HCT116 (cell line): ENCODE data around the gene WDR45. TPM values are rescaled to one million over a fixed set of nuclear protein-coding genes. Genes with fewer than 3 reads are reported as not detected.

ENCODE experiments used
- ATAC-seq: fragments of 200-7000 bp; cut with Tn5 transposase; 2 replicates; pipeline ENCODE4 v1.9.1; 2020; ENCODE audit warnings: mild to moderate bottlenecking, moderate library complexity
- BruUV-seq: library from RNA; stranded (reverse); fragments of 400-500 nt; replicated peaks from 2 replicates; lab custom pipeline; 2021; lab: Mats Ljungman, UMichigan
- CTCF ChIA-PET: fragments of 300-600 bp; sonication (Branson Sonifier 250); formaldehyde crosslinking; loops from one replicate; lab custom pipeline; 2021; ENCODE audit warnings: antibody characterized with exemption; lab: Charles Lee
- POLR2A ChIA-PET: fragments of 300-600, 350-600 bp; sonication (Branson Sonifier 250); formaldehyde crosslinking; loops from one replicate; lab custom pipeline; 2021; ENCODE audit warnings: antibody characterized with exemption; lab: Charles Lee
- RAD21 ChIA-PET, 2 experiments: fragments of 300-600 bp; sonication (Branson Sonifier 250); formaldehyde crosslinking; loops; one replicate each; lab custom pipeline; 2023; ENCODE audit warnings: low total read pairs in 2 of 2; ENCODE audit not compliant: uncharacterized antibody in 2 of 2, unreplicated experiment in 2 of 2, low non-redundant PET in 1 of 2; lab: Charles Lee
- DNase-seq: peaks from one replicate; pipeline ENCODE4 v3.0.0-alpha.2; 2010; ENCODE audit warnings: low read depth, low spot score
- H2AFZ ChIP-seq: fragments of 200-600 bp; shearing (Covaris generic), sonication (generic); 2 replicates; pipeline ENCODE4 v1.6.1; 2017; ENCODE audit warnings: low read depth, mixed run types, mixed read lengths, antibody characterized with exemption, low read length; ENCODE audit not compliant: poor library complexity, severe bottlenecking
- H3K27ac ChIP-seq: 2 replicates; pipeline ENCODE4 v1.5.1; 2012; ENCODE audit warnings: low read depth, low read length
- H3K27me3 ChIP-seq: fragments of 200-600 bp; sonication (generic); 2 replicates; pipeline ENCODE4 v1.6.1; 2016; ENCODE audit warnings: mixed run types, low read length, mixed read lengths; ENCODE audit not compliant: insufficient read depth
- H3K36me3 ChIP-seq, 2 experiments: fragments of 200-500 bp in 1 of 2; fragments of 200-600 bp in 1 of 2; sonication (Bioruptor generic) in 1 of 2; sonication (generic) in 1 of 2; 2 replicates each; pipeline versions ENCODE4 v1.5.1 to v1.6.1; 2014 to 2016; ENCODE audit warnings: low read length in 2 of 2, inconsistent platforms in 1 of 2, mixed read lengths in 1 of 2, mixed run types in 1 of 2; ENCODE audit not compliant: insufficient read depth in 2 of 2, control insufficient read depth in 1 of 2
- H3K4me1 ChIP-seq, 2 experiments: fragments of 200-600 bp in 1 of 2; sonication (generic) in 1 of 2; 2 replicates each; pipeline versions ENCODE4 v1.5.1 to v1.6.1; 2012 to 2017; ENCODE audit warnings: low read length in 2 of 2, inconsistent platforms in 1 of 2, mild to moderate bottlenecking in 1 of 2, mixed read lengths in 1 of 2, mixed run types in 1 of 2, moderate library complexity in 1 of 2; ENCODE audit not compliant: insufficient read depth in 2 of 2, control insufficient read depth in 1 of 2
- H3K4me2 ChIP-seq: fragments of 200-600 bp; sonication (generic); 2 replicates; pipeline ENCODE4 v1.6.1; 2017; ENCODE audit warnings: mixed run types, low read length, mixed read lengths
- H3K4me3 ChIP-seq, 2 experiments: fragments of 200-600 bp in 1 of 2; sonication (generic) in 1 of 2; replicated peaks in 1 of 2; 2 replicates each; pipeline ENCODE4 v1.5.1; 2011 to 2016; ENCODE audit warnings: low read length in 2 of 2, control low read depth in 1 of 2, low read depth in 1 of 2, mild to moderate bottlenecking in 1 of 2, mixed read lengths in 1 of 2, mixed run types in 1 of 2
- H3K79me2 ChIP-seq: fragments of 200-600 bp; sonication (generic); 2 replicates; pipeline ENCODE4 v1.6.1; 2017; ENCODE audit warnings: mild to moderate bottlenecking, mixed run types, low read length, moderate library complexity, mixed read lengths; ENCODE audit not compliant: insufficient read depth
- H3K9ac ChIP-seq: fragments of 200-600 bp; sonication (generic); 2 replicates; pipeline ENCODE4 v1.6.1; 2016; ENCODE audit warnings: low read length, mixed read lengths
- H3K9me2 ChIP-seq: fragments of 200-600 bp; sonication (generic), shearing (Covaris generic); 2 replicates; pipeline ENCODE4 v1.6.1; 2017; ENCODE audit warnings: mixed run types, mild to moderate bottlenecking, moderate library complexity; ENCODE audit not compliant: insufficient read depth
- H3K9me3 ChIP-seq, 2 experiments: fragments of 200-500 bp in 1 of 2; fragments of 200-600 bp in 1 of 2; sonication (Bioruptor generic) in 1 of 2; sonication (generic) in 1 of 2; 2 replicates each; pipeline ENCODE4 v1.6.1; 2014 to 2017; ENCODE audit warnings: low read length in 2 of 2, mixed read lengths in 2 of 2, inconsistent platforms in 1 of 2, low read depth in 1 of 2, mild to moderate bottlenecking in 1 of 2, mixed run types in 1 of 2, moderate library complexity in 1 of 2; ENCODE audit not compliant: control insufficient read depth in 1 of 2, insufficient read depth in 1 of 2
- H4K20me1 ChIP-seq: fragments of 200-600 bp; sonication (generic), shearing (Covaris generic); 2 replicates; pipeline ENCODE4 v1.6.1; 2017; ENCODE audit warnings: mixed run types, mild to moderate bottlenecking, moderate library complexity; ENCODE audit not compliant: insufficient read depth
- CBX3 ChIP-seq: IDR thresholded peaks from 2 replicates; pipeline ENCODE4 v1.6.1; 2012; ENCODE audit warnings: low read depth
- EGR1 ChIP-seq: IDR thresholded peaks from 2 replicates; pipeline ENCODE4 v1.6.1; 2012; ENCODE audit warnings: low read depth
- ELF1 ChIP-seq: IDR thresholded peaks from 2 replicates; pipeline ENCODE4 v1.6.1; 2012; ENCODE audit warnings: low read depth, borderline replicate concordance
- FOSL1 ChIP-seq: IDR thresholded peaks from 2 replicates; pipeline ENCODE4 v1.6.1; 2012; ENCODE audit warnings: low read depth
- JUND ChIP-seq: IDR thresholded peaks from 2 replicates; pipeline ENCODE4 v1.6.1; 2012
- RAD21 ChIP-seq: IDR thresholded peaks from 2 replicates; pipeline ENCODE4 v1.6.1; 2012; ENCODE audit warnings: low read depth, mild to moderate bottlenecking
- REST ChIP-seq: IDR thresholded peaks from 2 replicates; pipeline ENCODE4 v1.6.1; 2012; ENCODE audit warnings: low read depth
- SIN3A ChIP-seq: IDR thresholded peaks from 2 replicates; pipeline ENCODE4 v1.6.1; 2012; ENCODE audit warnings: low read depth
- SP1 ChIP-seq: IDR thresholded peaks from 2 replicates; pipeline ENCODE4 v1.6.1; 2012; ENCODE audit warnings: low read depth
- TCF7L2 ChIP-seq: IDR thresholded peaks from 2 replicates; pipeline ENCODE4 v1.7.0; 2011; ENCODE audit warnings: borderline replicate concordance, inconsistent platforms; ENCODE audit not compliant: insufficient read depth, insufficient read length; ENCODE audit errors: extremely low read depth
- ZNF274 ChIP-seq: fragments of 200-500 bp; sonication (Bioruptor generic); IDR thresholded peaks from 2 replicates; pipeline ENCODE4 v1.6.1; 2014; ENCODE audit warnings: mild to moderate bottlenecking, low read depth, low read length, inconsistent platforms
- intact Hi-C: fragments of 100-400 bp; cut with micrococcal nuclease; formaldehyde crosslinking; loops from 2 replicates; pipeline ENCODE4 v1.10.0; 2022
- total RNA-seq: library from RNA; stranded (reverse); gene quantifications from one replicate; pipeline ENCODE4 v1.2.1, GENCODE V29; 2021; ENCODE audit not compliant: unreplicated experiment
- TF ChIP-seq, protein P1 (sequence below): IDR thresholded peaks from 2 replicates; pipeline ENCODE4 v1.6.1; 2011; ENCODE audit warnings: mild to moderate bottlenecking, low read length, moderate library complexity; ENCODE audit not compliant: insufficient replicate concordance; ENCODE audit errors: extremely low read depth

Gene WDR45
- total RNA-seq, 1 experiment from 2014 or later = 41.7 TPM

DNA sequence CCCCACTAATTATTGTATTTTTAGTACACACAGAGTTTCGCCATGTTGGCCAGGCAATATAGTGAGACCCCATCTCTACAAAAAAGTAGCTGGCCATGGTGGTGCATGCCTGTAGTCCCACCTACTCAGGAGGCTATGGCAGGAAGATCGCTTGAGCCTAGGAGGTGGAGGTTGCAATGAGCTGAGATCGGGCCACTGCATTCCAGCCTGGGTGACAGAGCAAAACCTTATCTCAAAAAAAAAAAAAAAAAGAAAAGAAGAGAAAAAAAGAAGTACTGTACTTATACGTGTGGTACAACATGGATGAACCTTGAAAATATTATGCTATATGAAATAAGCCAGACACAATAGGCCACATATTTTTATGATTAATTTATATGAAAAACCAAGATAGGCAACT, 9.9 kb upstream of the WDR45 start:
- H3K27ac ChIP-seq = no peak overlapping the region
- ATAC-seq = no peak
- peaks cover 0 to 4% of the 10 kb centered on the region in 2 experiments; a peak in 2 of 4 replicates for H3K4me1 ChIP-seq
- H3K4me3 ChIP-seq = no peak overlapping the region
- H3K9me2 ChIP-seq = no peaks in the 10 kb centered on the region
- H3K79me2 ChIP-seq = no peaks in the 10 kb centered on the region
- H3K9ac ChIP-seq = no peak overlapping the region
- H4K20me1 ChIP-seq = no peaks in the 10 kb centered on the region
- TF ChIP-seq CBX3 = no peak
- no peak for TF ChIP-seq EGR1
- no peak for TF ChIP-seq REST
- no peak for TF ChIP-seq SP1
- TF ChIP-seq TCF7L2 = no peak
- TF ChIP-seq, protein P1, sequence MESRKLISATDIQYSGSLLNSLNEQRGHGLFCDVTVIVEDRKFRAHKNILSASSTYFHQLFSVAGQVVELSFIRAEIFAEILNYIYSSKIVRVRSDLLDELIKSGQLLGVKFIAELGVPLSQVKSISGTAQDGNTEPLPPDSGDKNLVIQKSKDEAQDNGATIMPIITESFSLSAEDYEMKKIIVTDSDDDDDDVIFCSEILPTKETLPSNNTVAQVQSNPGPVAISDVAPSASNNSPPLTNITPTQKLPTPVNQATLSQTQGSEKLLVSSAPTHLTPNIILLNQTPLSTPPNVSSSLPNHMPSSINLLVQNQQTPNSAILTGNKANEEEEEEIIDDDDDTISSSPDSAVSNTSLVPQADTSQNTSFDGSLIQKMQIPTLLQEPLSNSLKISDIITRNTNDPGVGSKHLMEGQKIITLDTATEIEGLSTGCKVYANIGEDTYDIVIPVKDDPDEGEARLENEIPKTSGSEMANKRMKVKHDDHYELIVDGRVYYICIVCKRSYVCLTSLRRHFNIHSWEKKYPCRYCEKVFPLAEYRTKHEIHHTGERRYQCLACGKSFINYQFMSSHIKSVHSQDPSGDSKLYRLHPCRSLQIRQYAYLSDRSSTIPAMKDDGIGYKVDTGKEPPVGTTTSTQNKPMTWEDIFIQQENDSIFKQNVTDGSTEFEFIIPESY = no peak
- no peak for TF ChIP-seq JUND
- TF ChIP-seq SIN3A = no peak
- no peak for TF ChIP-seq ELF1
- no peak for TF ChIP-seq RAD21
- TF ChIP-seq FOSL1 = no peak
- TF ChIP-seq ZNF274 = no peak
- TF ChIP-seq, all 23 proteins: peak for 0
- no TSS peak for BruUV-seq
- no peak overlapping the region for H2AFZ ChIP-seq
- H3K36me3 ChIP-seq = no peaks in the 10 kb centered on the region
- H3K9me3 ChIP-seq = no peaks in the 10 kb centered on the region
- ChIA-PET POLR2A (interaction anchor here (1.1 kb wide), 1 partner anchor 101 kb away, joined by 4 read pairs; no protein-coding TSS in a partner anchor), RAD21 (no interaction called here), CTCF (no interaction called here)
- no peaks in the 10 kb centered on the region for H3K27me3 ChIP-seq
- intact Hi-C loops = no loop called here
- no peak overlapping the region for H3K4me2 ChIP-seq
- DNase-seq = no peak
